SKM-1 treated with dmso at 0.1 percent for 144 hours (cell line): ENCODE measurements around the gene MYO5A.
"Not testable (repeated sequence)": the region's sequence is repeated elsewhere in the genome, so short reads cannot be mapped to it uniquely, and the experiment has no call there.

Source experiments
- DNase-seq: peaks from one replicate; lab custom pipeline; 2025; ENCODE audit not compliant: unreplicated experiment; lab: John Stamatoyannopoulos, UW

The MYO5A gene

DNA sequence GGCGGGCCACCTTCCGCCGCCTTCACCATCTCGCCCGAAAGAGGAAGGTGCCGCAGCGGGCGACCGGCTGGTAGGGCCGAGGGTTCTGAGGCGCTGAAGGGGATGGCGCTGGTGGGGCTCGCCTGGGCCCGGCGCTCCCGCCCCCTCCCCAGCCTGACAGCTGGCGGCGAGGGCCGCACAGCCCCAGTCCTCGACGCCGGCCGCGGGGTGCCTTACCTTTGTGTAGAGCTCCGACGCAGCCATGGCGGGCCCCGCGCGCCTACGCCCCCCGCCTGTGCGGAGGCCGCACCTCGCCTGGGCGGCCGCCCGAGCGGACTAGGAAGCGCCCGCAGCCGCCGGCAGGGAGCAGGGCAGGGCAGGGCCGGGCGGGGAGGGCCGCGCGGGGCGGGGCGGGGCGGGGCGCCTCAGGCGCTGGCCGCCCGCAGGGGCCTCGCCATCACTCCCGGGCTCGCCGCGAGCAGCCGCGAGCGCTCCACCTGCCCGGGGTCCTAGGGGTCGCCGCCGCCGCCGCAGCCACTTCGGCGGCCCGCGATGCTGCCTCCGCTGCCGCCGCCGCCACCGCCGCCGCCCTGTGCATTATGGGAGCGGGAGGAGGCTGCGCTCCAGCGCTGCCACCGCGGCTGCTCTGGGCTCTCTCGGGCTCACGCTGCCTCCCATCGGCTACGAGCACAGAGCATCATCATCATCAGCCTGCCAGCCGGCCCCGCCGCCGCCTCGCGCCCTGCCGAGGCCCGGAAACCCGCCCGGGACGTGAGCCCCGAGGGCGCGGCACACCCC is at the start of gene MYO5A:
Gene MYO5A, minus strand, starts transcription at position 317 of the 777 bp plus-strand sequence. Its CDS starts 74 bp downstream, at position 243.
- DNase-seq = peak; percentile 73

DNA sequence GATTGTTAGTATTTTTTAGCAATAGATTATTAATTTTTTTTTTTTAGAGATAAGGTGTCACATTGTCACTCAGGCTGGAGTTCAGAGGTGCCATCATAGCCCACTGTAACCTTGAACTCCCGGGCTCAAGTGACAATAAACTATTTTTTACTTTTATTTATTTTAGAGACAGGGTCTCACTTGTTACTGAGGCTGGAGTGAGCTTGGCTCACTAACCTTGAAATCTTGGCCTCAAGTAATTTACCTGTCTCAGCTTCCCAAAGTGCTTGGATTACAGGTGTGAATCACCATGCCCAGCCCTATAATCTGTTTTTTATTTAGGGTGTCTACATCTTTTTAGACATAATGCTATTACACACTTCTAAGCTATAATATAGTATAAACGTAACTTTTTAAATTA is 48.0 kb upstream of the MYO5A start:
- no peak for DNase-seq

DNA sequence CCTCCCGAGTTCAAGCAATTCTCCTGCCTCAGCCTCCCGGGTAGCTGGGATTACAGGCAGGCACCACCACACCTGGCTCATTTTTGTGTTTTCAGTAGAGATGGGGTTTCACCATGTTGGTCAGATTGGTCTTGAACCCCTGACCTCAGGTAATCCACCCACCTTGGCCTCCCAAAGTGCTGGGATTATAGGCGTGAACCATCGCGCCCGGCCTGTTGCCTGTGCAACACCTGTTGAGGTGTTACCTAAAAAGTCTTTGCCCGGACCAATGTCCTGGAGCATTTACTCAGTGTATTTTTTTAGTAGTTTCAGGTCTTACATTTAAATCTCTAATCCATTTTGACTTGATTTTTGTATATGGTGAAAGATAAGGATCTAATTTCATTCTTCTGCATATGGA is 46.9 kb upstream of the MYO5A start:
- DNase-seq = not testable (repeated sequence)

DNA sequence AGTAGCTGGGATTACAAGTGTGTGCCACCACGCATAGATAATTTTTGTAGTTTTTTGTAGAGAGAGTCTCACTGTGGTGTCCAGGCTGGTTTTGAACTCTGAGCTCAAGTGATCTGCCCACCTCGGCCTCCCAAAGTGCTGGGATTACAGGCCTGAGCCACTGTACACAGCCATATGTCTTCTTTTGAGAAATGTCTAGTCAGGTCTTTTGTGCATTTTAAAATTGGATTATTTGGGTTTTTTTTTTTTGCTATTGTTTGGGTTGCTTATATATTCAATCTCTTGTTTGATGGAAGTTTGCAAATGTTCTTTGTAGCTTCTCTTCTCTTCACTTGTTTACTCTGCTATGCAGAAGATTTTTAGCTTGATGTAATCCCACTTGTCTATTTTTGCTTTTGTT is 46.4 kb upstream of the MYO5A start:
- no peak for DNase-seq

DNA sequence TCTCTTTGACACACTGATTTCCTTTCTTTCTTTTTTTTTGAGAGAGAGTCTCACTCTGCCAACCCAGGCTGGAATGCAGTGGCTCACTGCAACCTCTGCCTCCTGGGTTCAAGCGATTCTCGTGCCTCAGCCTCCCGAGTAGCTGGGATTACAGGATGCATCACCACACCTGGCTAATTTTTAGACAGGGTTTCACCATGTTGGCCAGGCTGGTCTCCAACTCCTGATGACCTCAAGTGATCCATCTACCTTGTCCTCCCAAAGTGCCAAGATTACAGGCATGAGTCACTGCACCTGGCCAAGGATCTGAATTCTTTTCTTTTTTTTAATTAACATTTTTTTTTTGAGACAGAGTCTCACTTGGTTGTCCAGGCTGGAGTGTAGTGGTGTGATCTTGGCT is 45.9 kb upstream of the MYO5A start:
- not testable (repeated sequence) for DNase-seq

DNA sequence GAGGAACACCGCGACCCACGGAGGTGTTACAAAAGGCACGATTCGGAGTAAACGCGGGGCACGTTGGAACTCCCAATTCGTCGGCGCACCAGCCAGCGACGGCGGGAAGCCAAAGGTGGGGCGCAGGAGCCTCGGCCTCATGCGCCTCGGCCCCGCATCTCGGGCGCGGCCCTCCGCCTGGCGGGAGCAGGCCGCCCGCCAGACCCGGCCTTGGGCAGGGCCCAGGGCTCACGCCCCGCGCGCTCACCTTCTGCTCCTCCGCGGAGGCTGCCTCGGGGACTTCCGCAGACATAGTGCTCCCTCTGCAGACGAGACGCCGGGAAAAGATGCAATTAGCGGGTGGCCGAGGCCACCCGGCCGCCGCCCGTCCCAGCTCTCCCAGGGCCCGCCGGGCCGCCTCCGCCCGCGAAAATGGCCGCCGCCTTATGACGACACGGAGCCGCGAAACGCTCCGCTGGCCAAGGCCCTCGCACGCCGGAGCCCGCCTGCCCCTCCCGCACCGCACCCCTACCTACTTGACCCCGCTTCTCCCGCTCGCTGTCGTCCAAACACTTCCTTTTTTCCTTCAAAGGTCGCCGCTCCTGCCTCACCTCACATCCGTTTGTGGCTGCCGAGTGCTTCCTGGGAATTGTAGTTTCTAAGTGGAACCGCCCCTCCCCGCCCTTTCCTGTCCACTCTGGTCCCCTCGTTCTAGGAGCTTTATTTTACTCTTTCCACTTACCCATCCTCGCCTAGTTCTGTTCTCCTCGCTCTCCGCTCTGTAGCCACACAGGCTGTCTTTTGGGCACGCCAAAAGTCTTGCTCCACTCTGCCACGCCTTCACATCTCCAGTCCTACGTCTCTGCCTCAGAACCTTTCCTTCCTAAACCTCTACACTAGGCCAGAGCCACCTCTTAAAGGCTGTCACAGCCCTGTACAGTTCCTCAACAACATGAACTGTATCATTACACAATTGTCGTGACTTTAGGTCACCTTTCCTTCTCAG is 40.2 kb upstream of the MYO5A start, which contains the start of gene ARPP19:
Gene ARPP19, minus strand, starts transcription at position 430 of the 985 bp plus-strand sequence. Its CDS starts 138 bp downstream, at position 292.
- DNase-seq = peak; percentile 94

DNA sequence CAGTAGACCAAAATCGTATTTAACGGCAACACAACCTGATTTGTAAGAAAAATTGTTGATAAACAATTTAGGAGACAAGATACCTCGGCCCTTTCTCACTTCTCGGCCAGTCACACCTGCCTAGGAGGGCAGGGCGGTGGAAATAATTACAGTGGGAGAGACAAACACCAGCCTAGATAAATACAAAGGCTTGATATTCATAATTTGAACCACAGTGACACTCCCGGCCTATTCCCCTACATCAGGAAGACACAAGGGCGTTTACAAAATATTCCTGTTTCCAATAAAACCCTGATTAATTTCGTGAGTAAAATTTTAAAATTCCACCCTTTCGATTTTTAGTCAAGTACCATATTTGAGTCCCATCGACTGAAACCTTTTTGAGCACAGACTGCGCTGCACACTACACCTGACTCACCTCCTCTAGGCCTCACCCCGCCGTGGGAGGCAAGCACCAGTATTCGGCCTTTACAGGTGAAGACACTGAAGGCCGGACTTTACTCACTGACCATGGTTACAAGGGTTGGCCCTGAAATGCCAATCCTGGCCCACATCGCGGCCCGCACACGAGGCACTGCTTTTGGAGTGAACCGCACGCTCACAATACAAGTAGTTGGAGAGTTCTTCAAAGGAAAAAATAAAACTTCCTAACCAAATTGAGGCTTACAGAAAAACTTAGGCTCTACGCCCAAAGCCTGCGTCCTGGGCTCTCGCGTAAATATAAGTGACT is 39.4 kb upstream of the MYO5A start:
- no peak for DNase-seq

DNA sequence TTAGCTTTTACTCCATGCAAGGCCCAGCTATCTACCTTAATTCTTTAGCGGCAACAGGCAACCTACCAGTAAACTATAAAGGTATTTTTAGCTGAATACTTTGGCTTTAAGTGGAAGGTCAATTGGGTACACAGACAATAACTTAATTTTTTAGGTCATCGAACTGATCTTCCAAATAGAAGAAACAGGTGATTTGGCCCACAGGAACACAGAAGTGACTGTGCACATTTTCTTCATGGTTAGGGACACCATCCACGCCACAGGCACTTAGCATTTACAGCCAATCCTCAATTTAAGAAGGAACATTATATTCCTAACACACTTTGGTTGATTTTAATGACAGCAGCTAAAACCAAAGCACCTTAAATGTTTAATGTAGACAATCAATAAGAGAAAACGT is 38.2 kb upstream of the MYO5A start:
- no peak for DNase-seq

DNA sequence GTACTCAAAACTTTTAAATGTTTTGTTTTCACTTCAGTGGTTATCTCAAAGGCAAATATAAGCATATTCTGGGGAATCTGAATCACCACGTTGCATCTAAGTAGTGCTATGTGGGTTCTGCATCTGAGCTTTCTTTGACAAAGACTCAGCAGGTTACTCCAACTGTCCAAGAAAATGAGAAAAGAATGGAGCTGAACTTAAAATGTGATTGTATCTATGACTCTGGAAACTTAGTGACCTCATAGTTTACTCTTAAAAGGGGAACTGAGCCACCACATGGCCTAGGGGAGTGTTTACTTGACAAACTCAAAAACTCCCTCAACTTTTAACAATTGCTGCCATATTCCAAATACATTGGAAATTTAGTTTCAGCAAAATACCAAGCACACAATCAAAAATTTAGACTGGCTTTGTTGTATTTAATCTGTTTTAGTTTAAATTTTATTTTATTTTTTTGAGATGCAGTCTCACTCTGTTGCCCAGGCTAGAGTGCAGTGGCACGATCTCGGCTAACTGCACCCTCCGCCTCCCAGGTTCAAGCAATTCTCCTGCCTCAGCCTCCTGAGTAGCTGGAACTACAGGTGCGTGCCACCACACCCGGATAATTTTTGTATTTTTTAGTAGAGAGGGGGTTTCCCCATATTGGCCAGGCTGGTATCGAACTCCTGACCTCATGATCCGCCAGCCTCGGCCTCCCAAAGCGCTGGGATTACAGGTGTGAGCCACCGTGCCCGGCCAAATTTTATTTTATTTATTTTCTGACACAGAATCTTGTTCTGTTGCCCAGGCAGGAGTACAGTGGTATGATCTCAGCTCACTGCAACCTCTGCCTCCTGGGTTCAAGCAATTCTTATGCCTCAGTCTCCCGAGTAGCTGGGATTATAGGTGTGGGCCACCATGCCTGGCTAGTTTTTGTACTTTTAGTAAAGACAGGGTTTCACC is 37.0 kb upstream of the MYO5A start:
- peak; percentile 47 for DNase-seq

DNA sequence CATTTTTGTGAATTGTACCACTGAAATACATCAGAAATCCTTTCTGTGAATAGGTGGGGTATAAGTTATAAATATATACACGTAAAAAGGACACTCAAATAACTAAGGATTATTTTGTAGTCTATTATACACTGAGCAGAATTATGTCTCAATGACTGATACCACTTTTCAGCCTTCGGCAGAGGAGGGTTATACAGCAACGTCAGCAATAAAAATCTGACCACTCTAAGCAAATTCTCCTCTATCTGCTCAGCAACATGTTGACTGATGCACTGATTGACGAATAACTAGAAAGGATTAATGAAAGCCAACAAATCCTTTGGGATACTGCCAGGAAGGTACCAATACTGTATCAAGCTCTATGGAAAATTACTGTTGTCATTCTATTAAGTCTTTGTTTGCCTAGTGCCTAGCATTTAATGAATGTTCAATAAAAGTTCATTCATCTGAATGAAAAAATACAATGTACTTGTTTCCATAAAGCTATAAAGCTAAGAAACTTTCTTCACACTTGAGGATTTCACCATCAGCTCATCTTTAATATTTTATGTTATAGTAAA is 34.9 kb upstream of the MYO5A start:
- no peak for DNase-seq

DNA sequence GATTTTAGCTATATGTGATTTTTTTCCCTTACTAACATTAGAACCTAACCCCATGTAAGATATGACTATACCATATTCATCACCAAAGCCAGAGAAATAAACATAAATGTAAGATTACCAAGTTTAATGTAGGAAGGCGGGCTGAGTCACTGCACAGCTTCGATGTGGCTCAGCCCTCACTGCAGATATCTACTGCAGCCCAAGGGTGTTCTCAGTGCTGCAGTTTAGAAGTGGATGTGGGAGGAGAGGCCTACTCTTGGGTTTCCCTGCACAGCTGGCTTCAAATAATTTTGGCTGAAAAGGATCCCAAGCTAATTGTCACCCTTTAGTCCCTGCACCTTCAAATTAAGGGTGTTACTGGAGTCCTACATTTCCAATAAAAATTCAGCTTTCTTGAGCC is 30.9 kb upstream of the MYO5A start:
- no peak for DNase-seq

DNA sequence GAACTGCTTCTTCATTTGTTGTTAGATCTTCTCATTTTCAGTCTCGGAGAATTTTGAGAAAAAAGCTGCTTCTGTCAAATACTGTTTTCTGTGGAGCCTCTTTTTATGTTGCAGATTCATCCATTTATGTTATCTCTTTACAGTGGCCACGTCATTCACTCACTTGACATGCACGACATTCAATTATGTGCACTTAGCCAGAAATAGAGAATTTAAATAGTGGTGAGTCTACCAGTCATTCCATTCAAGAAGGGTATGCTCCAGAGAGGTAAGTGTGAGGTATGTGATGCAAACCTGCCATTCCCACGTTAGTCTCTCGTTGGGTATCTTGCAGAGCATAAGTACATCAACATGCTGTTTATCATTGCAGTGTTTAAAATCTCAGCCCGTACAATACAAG is 30.3 kb upstream of the MYO5A start:
- DNase-seq = no peak

DNA sequence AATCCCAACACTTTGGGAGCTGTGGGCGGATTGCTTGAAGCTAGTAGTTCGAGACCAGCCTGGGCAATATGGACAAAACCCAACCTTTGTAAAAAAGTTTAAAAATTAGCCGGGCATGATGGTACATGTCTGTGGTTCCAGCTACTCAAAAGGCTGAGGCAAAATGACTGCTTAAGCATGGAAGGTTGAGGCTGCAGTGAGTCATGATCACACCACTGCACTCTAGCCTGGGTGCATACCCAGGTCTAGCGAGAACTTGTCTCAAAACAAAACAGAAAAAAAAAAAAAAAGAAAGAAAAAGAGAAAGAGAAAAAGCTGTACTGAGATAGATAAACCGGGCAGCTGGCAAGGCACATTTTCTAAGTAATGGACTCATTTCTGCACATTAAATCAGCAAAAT is 29.5 kb upstream of the MYO5A start:
- no peak for DNase-seq

DNA sequence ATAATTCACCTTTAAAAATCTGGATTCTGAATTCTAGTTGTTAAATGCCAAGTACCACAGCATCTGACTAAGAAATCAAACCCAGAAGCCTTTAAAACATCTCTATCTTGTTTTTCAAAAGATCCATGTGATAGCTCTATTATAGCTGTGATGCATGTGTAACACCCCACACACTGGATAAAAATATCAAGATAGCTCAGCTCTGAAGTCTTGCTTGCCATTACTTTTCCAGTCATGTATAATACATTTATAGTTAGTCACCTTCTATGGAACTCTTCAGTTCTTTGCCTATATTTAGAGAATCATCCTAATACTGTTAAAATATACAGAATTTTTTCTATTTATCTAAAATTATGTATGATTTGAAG is 28.6 kb upstream of the MYO5A start:
- no peak for DNase-seq

DNA sequence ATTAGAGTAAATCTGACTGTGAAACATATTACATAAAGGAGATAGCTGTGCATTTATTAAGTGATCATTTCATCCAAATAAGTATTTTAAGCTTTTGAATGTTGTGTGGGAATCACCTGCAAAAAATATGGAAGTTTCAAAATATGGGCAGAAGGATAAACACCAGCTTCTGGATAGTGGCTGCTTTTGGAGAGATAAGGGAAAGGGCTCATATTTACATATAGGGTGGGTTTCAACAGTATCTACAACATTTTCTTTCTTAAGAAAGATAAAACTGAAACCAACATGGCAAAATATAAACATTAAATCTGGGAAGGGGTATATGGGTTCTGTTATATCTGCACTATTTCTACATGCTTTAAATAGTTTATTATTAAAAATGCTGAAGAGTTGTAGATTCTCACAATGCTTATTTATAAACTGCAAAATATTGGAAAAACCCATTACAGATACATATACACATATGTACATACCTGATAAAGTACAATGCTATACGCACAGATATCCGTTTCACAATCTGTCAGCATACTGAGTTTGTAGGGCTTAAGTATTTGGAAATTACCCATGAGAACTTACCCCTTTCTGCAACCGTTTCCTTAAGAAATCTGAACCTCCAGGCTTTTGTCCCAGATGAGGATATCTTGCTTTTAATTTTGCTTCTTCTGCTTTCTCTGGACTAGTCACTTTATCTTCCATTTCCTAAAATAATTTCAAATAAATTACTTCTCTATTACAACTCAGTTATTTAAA is 28.0 kb upstream of the MYO5A start:
- DNase-seq = no peak

DNA sequence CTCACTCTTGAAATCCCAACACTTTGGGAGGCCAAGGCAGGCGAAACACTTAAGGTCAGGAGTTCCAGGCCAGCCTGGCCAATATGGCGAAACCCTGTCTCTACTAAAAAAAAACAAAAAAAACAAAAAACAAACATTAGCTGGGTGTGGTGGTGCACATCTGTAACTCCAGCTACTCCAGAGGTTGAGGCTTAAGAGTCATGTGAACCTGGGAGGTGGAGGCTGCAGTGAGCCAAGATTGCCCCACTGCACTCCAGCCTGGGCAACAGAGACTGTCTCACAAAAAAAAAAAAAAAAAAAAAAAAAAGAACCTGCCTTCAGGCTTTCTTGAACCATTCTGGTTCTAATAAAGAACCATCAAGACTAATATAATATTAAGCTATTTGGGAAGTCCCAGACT is 23.6 kb upstream of the MYO5A start:
- DNase-seq = no peak

DNA sequence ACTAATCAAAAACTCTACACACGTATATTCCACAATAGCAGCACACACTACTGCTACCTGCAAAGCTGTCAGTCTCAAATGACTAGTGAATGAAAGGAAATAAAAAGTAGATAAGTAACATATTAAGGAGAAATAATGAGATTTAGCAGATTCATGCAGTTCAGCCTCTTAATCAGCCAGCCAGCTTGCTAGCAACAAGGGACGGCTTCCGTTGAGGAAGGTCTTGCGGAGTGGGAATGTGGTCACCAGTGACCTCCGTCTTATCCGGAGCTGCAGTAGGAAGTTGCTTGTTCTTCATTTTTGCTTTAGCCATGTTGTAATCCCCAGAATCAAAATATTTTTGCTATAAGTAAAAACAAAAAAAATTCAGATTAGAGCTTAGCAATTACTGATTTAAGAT is 23.1 kb upstream of the MYO5A start:
- DNase-seq = peak; percentile 76

DNA sequence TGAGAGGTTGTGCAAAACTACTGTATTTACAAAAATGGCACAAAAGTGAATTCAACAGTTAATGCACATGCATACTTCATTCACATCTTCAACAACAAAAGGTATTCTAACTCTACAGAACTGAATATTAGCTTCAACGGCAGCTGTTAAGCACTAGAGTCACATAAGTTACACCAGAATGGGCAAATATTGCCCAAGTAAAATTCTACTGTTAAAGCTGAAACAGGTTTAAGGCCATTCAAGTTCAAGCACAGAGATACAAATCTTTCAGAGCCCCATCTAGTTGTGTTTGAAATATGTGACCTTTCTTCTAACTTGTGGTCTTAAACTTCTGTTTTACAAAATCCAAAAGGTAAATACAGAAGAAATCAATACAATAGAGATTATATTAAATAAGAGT is 22.5 kb upstream of the MYO5A start:
- DNase-seq = not testable (repeated sequence)
